Measurements from ENCODE around the gene HAGHL.

DNA sequence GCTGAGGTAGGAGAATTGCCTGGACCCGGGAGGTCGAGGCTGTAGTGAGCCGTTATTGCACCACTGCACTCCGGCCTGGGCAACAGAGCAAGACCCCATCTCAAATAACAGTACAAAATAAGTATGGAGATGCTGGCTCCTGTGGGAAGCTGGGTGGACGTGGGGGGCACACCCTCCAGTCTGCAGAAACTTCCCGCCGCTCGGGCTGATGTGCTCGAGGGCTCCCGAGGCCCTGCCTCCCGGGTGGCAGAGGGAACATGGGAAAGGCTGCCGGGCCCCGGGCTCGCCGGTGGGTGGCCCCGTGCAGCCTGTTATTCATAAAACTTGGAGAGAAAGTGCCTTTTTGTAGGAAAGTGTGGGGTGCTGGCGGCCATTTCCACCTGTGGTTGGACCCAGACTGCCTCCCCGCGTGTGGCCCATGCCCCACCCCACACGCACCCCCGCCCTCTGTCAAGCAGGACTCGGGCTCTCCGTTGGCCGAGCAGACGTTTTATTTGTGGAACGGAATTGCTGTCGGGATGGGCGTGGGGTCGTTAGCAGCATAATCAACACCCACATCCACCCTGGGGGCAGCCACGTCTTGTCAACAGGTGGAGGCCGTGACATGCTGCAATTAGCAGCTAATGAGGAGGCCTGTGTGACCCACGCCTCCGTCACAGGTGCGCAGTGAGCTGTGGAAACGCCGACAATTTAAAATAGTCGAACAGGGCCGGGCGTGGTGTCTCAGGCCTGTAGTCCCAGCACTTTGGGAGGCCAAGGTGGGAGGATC lies 21.3 kb downstream of the HAGHL start:
- no peak for TF ChIP-seq CTCF (IDR thresholded peaks at IDR 0.05)
- TF ChIP-seq POLR2A (IDR thresholded peaks at IDR 0.05) = no peak

Data from esophagus squamous epithelium (tissue), 4 donors.